CD4-positive, alpha-beta T cell (primary cell): ENCODE results near the gene DCDC2C. TPM values are rescaled to one million over a fixed set of nuclear protein-coding genes. Genes with fewer than 3 reads are reported as not detected.

Experiments
- ATAC-seq: fragments of 200-7000 bp; cut with Tn5 transposase; one replicate; pipeline ENCODE4 v1.10.0; 2022; ENCODE audit warnings: mild to moderate bottlenecking; ENCODE audit not compliant: poor library complexity
- CTCF ChIA-PET: fragments of 350-600 bp; sonication (Branson Sonifier 250); formaldehyde crosslinking; loops from one replicate; lab custom pipeline; 2021; ENCODE audit warnings: antibody characterized with exemption, inconsistent platforms; lab: Charles Lee
- POLR2A ChIA-PET: fragments of 350-600 bp; sonication (Branson Sonifier 250); formaldehyde crosslinking; loops from one replicate; lab custom pipeline; 2021; ENCODE audit warnings: antibody characterized with exemption, inconsistent platforms; lab: Charles Lee
- DNase-seq, 14 experiments: peaks; one replicate each; pipeline ENCODE4 v3.0.0-alpha.2; 2013 to 2020; ENCODE audit warnings: mixed read lengths in 2 of 14
- H3K27ac ChIP-seq, 2 donors: one replicate each; pipeline versions ENCODE4 v1.5.1 to v1.7.0; 2013; ENCODE audit warnings: low read length in 2 of 2, low read depth in 1 of 2, mild to moderate bottlenecking in 1 of 2
- H3K27me3 ChIP-seq, 2 experiments: 1 replicate in 1 of 2; 2 replicates in 1 of 2; pipeline versions ENCODE4 v1.6.1 to v1.7.0; 2013; ENCODE audit warnings: low read length in 2 of 2, control low read depth in 1 of 2, mild to moderate bottlenecking in 1 of 2, moderate library complexity in 1 of 2; ENCODE audit not compliant: insufficient read depth in 2 of 2, control insufficient read depth in 1 of 2
- H3K36me3 ChIP-seq: one replicate; pipeline ENCODE4 v1.6.1; 2013; ENCODE audit warnings: low read length, control low read depth; ENCODE audit not compliant: insufficient read depth
- H3K4me1 ChIP-seq: one replicate; pipeline ENCODE4 v1.6.1; 2013; ENCODE audit warnings: low read length, control low read depth; ENCODE audit not compliant: insufficient read depth
- H3K4me3 ChIP-seq: one replicate; pipeline ENCODE4 v1.5.1; 2013; ENCODE audit warnings: mild to moderate bottlenecking, low read length, moderate library complexity
- H3K9me3 ChIP-seq, 2 experiments: 1 replicate in 1 of 2; 2 replicates in 1 of 2; pipeline versions ENCODE4 v1.6.1 to v1.7.0; 2013; ENCODE audit warnings: low read length in 2 of 2, mild to moderate bottlenecking in 2 of 2, control low read depth in 1 of 2, moderate library complexity in 1 of 2; ENCODE audit not compliant: control insufficient read depth in 1 of 2, insufficient read depth in 1 of 2
- H3K27ac Mint-ChIP-seq: one replicate; pipeline ENCODE4 v1.8.0; 2020; ENCODE audit warnings: mixed read lengths
- H3K27me3 Mint-ChIP-seq: one replicate; pipeline ENCODE4 v1.8.0; 2021; ENCODE audit warnings: mixed read lengths
- H3K36me3 Mint-ChIP-seq: one replicate; pipeline ENCODE4 v1.8.0; 2021; ENCODE audit warnings: low read depth, mixed read lengths
- H3K4me1 Mint-ChIP-seq: one replicate; pipeline ENCODE4 v1.8.0; 2021; ENCODE audit warnings: low read depth, mixed read lengths
- H3K4me3 Mint-ChIP-seq: one replicate; pipeline ENCODE4 v1.8.0; 2020; ENCODE audit warnings: mild to moderate bottlenecking, mixed read lengths
- H3K9me3 Mint-ChIP-seq: one replicate; pipeline ENCODE4 v1.8.0; 2020; ENCODE audit warnings: mixed read lengths
- CTCF ChIP-seq: fragments of 200-600 bp; IDR thresholded peaks from one replicate; pipeline ENCODE4 v1.8.0; 2022; ENCODE audit warnings: antibody characterized with exemption, mild to moderate bottlenecking
- intact Hi-C, 2 experiments: fragments of 100-400 bp; cut with DNase I in 1 of 2; cut with micrococcal nuclease in 1 of 2; formaldehyde crosslinking; loops; one replicate each; pipeline versions ENCODE4 v1.15.1 to v1.9.0; 2023 to 2025; cut with DNase I, micrococcal nuclease
- total RNA-seq, 174 experiments: library from RNA in 2 of 174; stranded (reverse) in 2 of 174; gene quantifications; one replicate each; pipeline ENCODE4 v1.2.3 and lab custom pipeline; 2021 to 2026

The DCDC2C gene
- total RNA-seq, 2 experiments from 2014 or later, result not detected

- Histone ChIP-seq H3K9me3 (no peaks in the 10 kb centered on the region), H3K36me3 (no peaks in the 10 kb centered on the region), H3K27ac (no peak overlapping the region), H3K4me3 (no peak overlapping the region), H3K27me3 (no peaks in the 10 kb centered on the region), H3K4me1 (no peaks in the 10 kb centered on the region)
- TF ChIP-seq CTCF, result no peak
- no peaks in the 10 kb centered on the region for H3K9me3 Mint-ChIP-seq
- POLR2A ChIA-PET, result no interaction called here
- CTCF ChIA-PET, result no interaction called here
- no peaks in the 10 kb centered on the region for H3K4me1 Mint-ChIP-seq
- no peaks in the 10 kb centered on the region for H3K36me3 Mint-ChIP-seq
- intact Hi-C loops, result no loop called here
- no peak overlapping the region for H3K27ac Mint-ChIP-seq
- no peaks in the 10 kb centered on the region for H3K27me3 Mint-ChIP-seq
- ATAC-seq (no peak), DNase-seq (no peak)
- no peak overlapping the region for H3K4me3 Mint-ChIP-seq
These were observed 23.6 kb upstream of the DCDC2C start for GRCh38 chr2:3679616-3680393.

- CTCF ChIA-PET, result no interaction called here
- H3K4me1 Mint-ChIP-seq, result no peaks in the 10 kb centered on the region
These were observed 22.6 kb upstream of the DCDC2C start for GRCh38 chr2:3680548-3681345.

GRCh38 chr2:3681625-3682024, 21.8 kb upstream of the DCDC2C start:
- Mint-ChIP-seq H3K27ac (no peak overlapping the region), H3K36me3 (no peaks in the 10 kb centered on the region), H3K4me3 (no peak overlapping the region), H3K9me3 (peaks cover 2% of the 10 kb centered on the region), H3K4me1 (no peaks in the 10 kb centered on the region), H3K27me3 (peaks cover 5% of the 10 kb centered on the region)
- ATAC-seq (no peak), DNase-seq (no peak)
- no peak overlapping the region for H3K4me3 ChIP-seq
- H3K27me3 ChIP-seq, result no peaks in the 10 kb centered on the region
- no peak for TF ChIP-seq CTCF
- H3K4me1 ChIP-seq, result no peaks in the 10 kb centered on the region
- no peak overlapping the region for H3K27ac ChIP-seq
- H3K36me3 ChIP-seq, result no peaks in the 10 kb centered on the region
- ChIA-PET POLR2A (no interaction called here), CTCF (no interaction called here)
- H3K9me3 ChIP-seq, result no peaks in the 10 kb centered on the region
- intact Hi-C loops, result no loop called here

More at GRCh38 chr2:3680548-3681345, 22.6 kb upstream of the DCDC2C start:
- H3K4me3 Mint-ChIP-seq, result no peak overlapping the region
- intact Hi-C loops, result no loop called here
- H3K27ac ChIP-seq, result no peak overlapping the region
- ATAC-seq (no peak), DNase-seq (no peak)
- no peaks in the 10 kb centered on the region for H3K27me3 ChIP-seq
- TF ChIP-seq CTCF, result no peak
- no peaks in the 10 kb centered on the region for H3K9me3 ChIP-seq
- no peaks in the 10 kb centered on the region for H3K36me3 ChIP-seq
- H3K4me1 ChIP-seq, result no peaks in the 10 kb centered on the region
- POLR2A ChIA-PET, result no interaction called here
- peaks cover under 1% of the 10 kb centered on the region for H3K27me3 Mint-ChIP-seq
- no peak overlapping the region for H3K4me3 ChIP-seq
- peaks cover 2% of the 10 kb centered on the region for H3K9me3 Mint-ChIP-seq
- H3K27ac Mint-ChIP-seq, result no peak overlapping the region
- no peaks in the 10 kb centered on the region for H3K36me3 Mint-ChIP-seq
